ENCODE data around the gene EPN1.

GRCh38 chr19:55700813-55701212 lies 25.8 kb downstream of the EPN1 start:
- TF ChIP-seq CREB1 (IDR thresholded peaks at IDR 0.05; ENCODE audit: low read depth): no peak
- no peak for TF ChIP-seq EGR1 (IDR thresholded peaks at IDR 0.05)
- TF ChIP-seq TEAD4 (IDR thresholded peaks at IDR 0.05): no peak
- TF ChIP-seq TAF1 (IDR thresholded peaks at IDR 0.05; ENCODE audit: low read depth): no peak
- TF ChIP-seq EP300 (IDR thresholded peaks at IDR 0.05; ENCODE audit: borderline replicate concordance): no peak
- no peak for TF ChIP-seq REST (IDR thresholded peaks at IDR 0.05; ENCODE audit: low read depth)
- TF ChIP-seq NFIC (IDR thresholded peaks at IDR 0.05): no peak

Measured in Ishikawa (cell line).